ENCODE results near the gene LRATD1.

The LRATD1 gene

DNA sequence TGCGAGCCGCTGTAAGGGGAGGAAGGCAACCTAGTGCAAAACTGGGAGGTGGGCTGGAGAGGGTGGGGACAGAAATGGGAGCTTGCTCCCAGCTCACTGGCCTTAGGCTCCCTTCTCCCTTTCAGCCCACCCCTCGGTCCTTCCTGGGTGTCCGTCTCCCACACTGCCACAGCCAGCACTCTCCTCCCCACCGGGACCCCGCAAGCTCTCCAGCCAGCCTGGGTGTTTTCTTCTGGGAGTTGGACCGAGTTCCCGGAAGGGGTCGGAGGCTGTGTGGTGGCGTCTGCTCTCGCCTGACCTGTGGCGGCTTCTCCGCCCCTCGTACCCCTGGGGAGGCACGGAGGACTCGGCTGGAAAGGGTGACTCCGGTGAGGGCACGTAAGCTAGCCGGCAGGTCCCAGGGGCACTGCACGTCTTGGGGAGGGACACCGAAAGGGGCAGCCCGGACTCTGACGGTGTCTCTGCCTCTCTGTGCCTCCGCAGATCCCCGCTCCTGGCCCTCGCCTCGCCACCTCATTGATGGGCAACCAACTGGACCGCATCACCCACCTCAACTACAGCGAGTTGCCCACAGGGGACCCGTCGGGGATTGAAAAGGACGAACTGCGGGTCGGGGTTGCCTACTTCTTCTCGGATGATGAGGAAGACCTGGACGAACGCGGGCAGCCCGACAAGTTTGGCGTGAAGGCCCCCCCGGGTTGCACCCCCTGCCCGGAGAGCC, 1.1 kb downstream of the LRATD1 start:
- no peak for DNase-seq (ENCODE audit: low read depth, low spot score)

GRCh38 chr2:14634182-14634488, 1.6 kb downstream of the LRATD1 start:
- DNase-seq (ENCODE audit: low read depth, low spot score) = no peak

GRCh38 chr2:14634489-14635390, 2.2 kb downstream of the LRATD1 start:
- no peak for DNase-seq (ENCODE audit: low read depth, low spot score)

DNA sequence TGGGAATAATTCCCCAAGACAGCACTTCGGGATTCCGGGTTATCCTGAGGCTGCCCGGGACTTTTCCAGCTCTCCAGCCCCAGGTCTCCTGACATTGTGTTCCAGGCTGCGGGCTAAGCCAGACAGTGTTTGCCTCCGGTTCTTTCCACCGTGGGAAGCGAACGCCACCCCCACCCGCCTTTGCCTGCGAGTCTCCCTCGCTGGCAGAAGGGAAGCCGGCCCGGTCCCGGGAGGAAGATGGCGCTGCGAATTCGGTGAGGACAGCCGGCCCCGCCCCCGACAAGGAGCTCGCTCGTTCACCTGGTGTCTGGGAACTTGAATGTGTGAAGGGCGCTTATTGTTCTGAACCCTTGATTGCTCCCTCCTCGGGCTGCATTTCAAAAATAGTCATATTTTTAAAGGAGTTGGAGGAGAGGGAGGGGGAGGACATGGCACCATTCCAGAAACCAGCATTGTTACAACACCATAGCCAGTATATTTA, 2.9 kb downstream of the LRATD1 start:
- no peak for DNase-seq (ENCODE audit: low read depth, low spot score)

- no peak for DNase-seq (ENCODE audit: low read depth, low spot score)
These were observed 6.0 kb downstream of the LRATD1 start for GRCh38 chr2:14638488-14638887.

DNA sequence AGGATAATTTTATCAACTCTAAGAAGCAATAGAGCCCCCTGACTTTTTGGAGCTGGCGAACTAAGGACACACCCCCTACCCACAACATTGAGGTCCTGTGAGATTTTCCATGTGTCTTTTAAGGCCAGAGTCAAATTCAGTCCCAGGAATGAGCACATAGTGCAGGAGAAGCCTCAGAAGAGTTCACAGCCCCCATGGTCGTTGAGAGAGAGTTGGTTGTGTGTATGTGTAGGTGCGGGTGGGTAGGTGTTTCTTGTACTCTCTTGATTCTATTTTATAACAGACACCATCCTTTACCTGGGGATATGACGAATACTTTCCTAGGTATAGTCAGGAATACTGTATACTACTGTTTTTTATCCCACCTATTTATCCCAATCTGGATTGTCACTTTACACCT, 8.6 kb downstream of the LRATD1 start:
- DNase-seq (ENCODE audit: low read depth, low spot score) = no peak

DNA sequence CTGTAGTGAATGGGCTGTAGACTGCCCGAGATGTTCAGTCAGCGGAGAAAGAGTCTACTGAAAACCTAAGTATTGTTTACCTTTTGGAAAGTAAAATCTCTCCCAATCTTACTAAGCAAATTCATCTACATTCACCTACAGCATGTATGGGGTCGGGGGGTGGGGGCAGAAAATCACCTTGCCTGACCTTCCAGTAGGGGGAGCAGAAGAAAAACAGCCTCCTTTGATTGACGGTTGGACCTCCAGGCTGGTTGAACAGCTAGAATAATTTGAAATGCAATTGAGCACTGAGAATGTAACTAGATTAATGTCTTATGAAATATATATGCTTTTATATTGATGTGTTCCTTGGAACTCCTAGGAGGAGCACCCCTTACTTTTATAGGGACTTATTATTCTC, 10.0 kb downstream of the LRATD1 start:
- DNase-seq (ENCODE audit: low read depth, low spot score) = no peak

DNA sequence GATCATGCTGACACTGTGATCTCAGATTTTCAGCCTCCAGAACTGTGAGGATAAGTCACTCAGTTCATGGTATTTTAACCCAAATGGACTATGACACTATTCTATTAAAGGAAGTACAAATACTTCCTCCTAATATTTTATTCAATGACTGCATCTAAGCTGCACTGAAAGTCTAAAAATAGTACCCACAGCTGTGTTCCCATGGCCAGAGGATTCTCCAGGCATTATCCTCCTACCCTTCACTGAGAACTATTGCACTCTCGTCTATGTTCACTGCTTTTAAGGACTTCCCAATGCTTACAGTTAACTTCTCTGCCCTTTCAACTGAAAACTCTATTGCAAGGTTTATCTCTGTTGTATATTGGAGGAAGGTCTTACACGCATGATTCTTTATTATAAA, 15.2 kb downstream of the LRATD1 start:
- no peak for DNase-seq (ENCODE audit: low read depth, low spot score)

- DNase-seq (ENCODE audit: low read depth, low spot score) = no peak
These were observed 17.5 kb downstream of the LRATD1 start for GRCh38 chr2:14650066-14650465.

DNA sequence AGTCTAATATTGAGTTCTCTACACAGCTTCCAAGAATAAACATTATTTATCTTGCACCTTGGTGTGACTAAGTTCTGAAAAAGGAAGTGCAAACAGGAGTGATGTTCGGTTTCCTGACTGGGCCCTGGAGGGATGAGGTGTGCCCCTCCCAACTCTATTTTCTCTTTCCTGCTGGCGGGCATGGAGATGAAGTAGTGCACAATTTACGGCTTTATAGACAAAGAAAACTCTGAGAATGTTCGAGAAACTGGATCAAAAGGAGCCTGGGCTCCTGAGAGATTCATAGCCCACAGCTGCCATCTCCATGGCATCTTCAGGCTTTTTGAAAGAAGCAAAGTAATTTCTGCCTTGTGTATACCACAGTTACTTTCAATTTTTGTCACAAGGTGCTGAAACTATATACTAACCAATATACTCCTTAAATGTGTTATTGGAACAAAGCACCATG, 22.3 kb downstream of the LRATD1 start:
- DNase-seq (ENCODE audit: low read depth, low spot score) = no peak

DNA sequence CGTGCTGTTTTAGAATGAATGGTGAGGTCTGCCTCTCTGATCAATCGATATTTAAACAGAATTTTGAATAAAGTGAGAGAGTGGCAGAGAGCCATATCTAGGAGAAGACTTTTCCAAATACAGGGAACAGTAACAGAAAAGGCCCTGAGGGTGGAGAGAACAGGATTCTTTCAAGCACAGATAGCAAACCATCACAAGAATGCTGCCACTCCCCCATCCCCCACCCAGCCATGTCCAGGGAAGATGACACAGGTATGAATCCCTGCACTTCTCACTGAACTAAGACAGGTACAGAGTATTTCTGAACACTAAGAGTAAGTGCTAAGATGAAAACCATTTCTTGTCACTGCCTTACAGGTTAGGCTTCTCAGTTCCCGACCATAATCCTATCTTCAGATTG, 23.6 kb downstream of the LRATD1 start:
- no peak for DNase-seq (ENCODE audit: low read depth, low spot score)

DNA sequence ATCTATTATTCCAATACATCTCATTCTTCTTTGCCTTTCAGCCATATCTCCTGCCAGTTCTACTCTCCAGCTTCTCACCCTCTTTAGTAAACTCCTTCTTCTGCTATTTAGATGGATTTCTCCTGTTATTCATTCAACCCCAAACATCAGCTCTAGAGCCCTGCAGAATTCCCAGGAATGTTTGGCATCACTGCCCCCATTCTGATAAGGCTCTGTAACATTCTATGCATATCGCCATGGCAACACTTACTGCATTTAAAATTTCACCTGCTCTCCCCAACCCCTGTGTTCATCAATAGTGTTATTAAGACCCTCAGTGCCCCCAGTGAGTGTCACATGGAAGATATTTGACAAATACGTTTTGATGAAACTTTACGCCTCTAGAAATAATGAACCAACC, 28.6 kb downstream of the LRATD1 start:
- no peak for DNase-seq (ENCODE audit: low read depth, low spot score)

- no peak for DNase-seq (ENCODE audit: low read depth, low spot score)
These were observed 40.9 kb downstream of the LRATD1 start for GRCh38 chr2:14673351-14673875.

DNA sequence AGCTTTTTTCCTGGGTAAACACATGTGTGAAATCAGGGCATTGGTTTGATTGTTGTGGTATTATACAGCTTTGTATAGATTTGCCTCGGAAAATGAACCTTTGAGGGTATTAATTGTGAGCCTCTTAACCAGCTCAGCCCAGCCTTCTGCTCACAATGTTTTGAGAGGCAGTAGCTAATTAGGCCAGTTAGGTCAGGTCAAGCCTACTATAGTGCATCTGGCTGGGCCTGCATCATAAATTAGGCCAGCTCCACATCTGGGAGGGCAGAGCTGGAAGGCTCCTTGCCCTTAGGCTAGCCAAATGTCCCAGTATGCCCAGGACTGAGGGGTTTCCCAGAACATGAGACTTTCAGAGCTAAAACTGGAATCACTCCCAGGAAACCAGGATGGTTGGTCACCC, 43.0 kb downstream of the LRATD1 start:
- no peak for DNase-seq (ENCODE audit: low read depth, low spot score)

GRCh38 chr2:14676371-14676770, 43.9 kb downstream of the LRATD1 start:
- no peak for DNase-seq (ENCODE audit: low read depth, low spot score)

DNA sequence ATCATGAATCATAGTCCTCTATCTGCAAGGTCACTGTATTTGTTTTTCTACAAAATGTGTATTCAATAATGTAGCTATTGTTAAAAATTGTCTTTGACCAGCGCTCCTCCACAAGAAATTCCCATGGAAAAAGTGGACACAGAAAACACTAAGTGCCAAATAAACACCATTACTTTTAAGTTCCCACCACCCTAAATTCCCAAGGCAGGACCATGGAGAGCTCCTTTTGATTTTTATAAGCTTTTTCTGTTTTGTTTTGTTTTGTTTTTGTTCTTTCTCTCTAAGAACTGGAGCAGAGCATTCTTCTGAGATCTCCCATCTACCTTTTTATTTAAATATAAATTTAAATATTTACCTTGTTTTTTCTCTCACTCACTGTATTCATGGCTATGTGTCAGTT, 44.5 kb downstream of the LRATD1 start:
- no peak for DNase-seq (ENCODE audit: low read depth, low spot score)

DNA sequence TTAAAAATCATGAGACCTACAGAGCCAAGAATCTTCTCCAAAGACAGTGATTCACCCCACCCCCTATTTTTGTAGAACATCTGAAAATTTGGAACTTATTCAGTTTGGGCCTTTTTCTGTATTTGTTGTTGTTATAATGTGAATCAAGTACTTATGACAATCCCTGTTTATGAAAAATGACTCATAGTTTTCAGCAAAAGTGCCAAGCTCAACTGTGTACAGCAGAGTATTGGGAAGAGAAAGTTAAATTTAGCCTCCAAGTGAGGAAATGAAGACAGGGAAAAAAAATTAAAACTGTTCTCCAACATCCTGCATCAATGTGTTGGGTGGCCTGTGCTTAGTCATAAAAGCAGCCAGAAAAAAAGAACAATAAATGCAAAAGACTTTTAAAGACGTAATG, 46.2 kb downstream of the LRATD1 start:
- DNase-seq (ENCODE audit: low read depth, low spot score) = no peak

GRCh38 chr2:14681608-14682007, 49.1 kb downstream of the LRATD1 start:
- DNase-seq (ENCODE audit: low read depth, low spot score) = no peak
